ENCODE results near the gene ZBTB17.

GRCh38 chr1:15966956-15967344 lies 9.0 kb downstream of the ZBTB17 start:
- no peak for TF ChIP-seq POLR2A (IDR thresholded peaks at IDR 0.05)
- no peak for TF ChIP-seq CTCF (IDR thresholded peaks at IDR 0.05)
